GM19463 (cell line): Measurements from ENCODE around the gene HSP90AB1.

Source experiments
- ATAC-seq: cut with Tn5 transposase; IDR thresholded peaks from one replicate; pipeline ENCODE4 v1.9.1; 2021; ENCODE audit warnings: mild to moderate bottlenecking, moderate library complexity; ENCODE audit not compliant: unreplicated experiment

Gene HSP90AB1

GRCh38 chr6:44265722-44266233, 18.9 kb downstream of the HSP90AB1 start:
- no peak for ATAC-seq

DNA sequence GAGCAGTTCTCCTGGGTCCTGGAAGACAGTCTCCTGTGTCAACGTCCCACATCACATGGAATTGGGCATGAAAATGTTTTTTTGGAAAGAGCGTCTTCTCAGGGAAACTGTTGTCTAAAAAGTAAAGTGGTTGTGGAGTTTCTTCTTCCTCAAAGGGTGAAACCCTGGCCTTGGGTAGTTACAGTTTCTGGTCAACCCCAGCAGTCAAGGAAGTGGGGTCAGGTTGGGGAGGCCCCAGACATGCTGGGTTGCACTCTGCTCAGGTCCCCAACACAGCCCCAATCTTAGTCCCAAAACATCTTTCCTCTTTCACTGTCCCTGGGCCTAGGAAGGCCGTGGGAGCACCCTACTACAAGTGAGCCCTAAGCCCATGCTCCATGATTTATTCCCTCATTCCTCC, 19.4 kb downstream of the HSP90AB1 start:
- ATAC-seq, result no peak

- ATAC-seq, result no peak
Observed at GRCh38 chr6:44267252-44267651, 20.4 kb downstream of the HSP90AB1 start.

DNA sequence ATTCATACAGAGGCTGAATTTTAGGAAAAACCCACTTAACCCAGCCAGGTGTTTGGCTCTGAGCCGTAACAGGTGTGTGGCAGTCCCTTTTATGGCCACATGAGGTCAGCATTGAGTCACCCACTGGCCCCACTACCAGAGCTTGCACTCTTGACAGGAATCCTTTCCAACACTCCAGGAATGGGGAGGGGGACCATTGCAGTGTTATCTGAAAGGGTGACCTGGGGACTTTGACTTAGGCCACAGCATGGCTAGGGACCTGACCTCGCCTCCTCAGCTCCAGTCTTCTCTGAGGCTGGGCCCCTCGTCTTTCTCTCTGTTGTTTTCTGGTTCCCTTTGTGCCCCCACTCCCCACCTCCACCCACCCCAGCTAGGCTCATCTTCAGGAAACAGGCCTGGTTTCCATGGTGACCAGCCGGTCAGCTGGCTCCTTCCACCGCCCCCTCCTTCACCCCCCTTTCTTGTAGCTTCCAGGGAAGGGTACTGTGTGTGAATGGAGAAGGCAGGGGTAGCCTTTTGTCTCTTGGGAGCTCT, 21.3 kb downstream of the HSP90AB1 start:
- no peak for ATAC-seq

GRCh38 chr6:44269178-44269920, 22.4 kb downstream of the HSP90AB1 start:
- ATAC-seq, result no peak

GRCh38 chr6:44269921-44270525, 23.1 kb downstream of the HSP90AB1 start, which contains the start of gene TMEM151B:
TSS of gene TMEM151B (plus strand) at chr6:44270450. CDS start at chr6:44270743, 293 bp downstream.
- no peak for ATAC-seq

DNA sequence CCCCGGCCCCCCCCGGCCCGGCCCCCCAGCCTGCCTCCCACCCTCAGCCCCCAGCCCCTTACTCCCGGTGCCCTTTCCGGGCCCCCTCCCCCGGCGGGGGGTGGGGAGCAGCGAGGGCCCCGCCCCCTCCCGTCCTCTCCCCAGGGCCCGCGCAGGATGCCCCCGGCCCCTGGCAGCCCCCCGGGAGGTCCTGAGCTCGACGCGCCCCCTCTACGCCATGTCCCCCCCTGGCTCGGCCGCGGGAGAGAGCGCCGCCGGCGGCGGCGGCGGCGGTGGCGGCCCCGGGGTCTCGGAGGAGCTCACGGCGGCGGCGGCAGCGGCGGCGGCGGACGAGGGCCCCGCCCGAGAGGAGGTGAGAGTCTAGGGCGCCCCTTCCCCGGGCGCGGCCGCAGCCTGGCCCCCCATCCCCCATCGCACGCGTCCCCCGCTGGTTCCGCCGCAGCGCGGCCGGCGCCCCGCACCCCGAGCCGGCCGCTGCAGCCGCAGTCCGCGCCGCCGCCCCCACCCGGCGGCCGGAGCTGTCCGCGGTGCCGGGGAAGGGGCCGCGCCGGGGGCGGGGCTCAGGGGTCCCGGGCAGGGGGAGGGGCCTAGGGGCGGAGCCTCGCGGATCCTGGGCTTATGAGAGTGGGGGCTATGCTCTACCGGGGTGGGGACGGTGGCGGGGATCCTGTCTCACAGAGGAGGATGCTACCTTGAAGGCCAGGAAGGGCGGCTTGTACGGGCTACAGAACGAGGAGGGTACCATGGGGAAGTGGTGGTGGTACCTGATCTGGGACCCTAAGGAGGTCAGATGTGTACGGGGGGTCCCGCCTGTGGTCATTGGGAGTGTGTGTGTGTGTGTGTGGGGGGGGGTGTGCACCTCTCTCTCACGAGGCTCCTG, 23.9 kb downstream of the HSP90AB1 start:
- no peak for ATAC-seq

DNA sequence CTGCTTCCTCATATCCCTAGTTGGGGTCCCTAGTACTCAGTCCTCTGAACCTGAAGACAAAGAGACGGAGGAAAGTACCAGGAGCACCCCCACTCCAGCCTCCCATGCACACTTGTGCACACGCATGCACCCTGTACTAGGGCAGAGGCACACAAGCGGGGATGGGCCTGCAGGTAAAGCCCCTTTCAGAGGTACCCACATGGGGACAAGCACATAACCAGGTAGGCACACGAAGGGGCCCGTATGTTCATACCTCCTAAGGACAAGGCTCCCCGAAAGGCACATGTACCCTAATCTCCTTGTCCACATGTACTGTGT, 24.5 kb downstream of the HSP90AB1 start:
- no peak for ATAC-seq

- ATAC-seq, result no peak
Observed at GRCh38 chr6:44271914-44272313, 25.0 kb downstream of the HSP90AB1 start.

DNA sequence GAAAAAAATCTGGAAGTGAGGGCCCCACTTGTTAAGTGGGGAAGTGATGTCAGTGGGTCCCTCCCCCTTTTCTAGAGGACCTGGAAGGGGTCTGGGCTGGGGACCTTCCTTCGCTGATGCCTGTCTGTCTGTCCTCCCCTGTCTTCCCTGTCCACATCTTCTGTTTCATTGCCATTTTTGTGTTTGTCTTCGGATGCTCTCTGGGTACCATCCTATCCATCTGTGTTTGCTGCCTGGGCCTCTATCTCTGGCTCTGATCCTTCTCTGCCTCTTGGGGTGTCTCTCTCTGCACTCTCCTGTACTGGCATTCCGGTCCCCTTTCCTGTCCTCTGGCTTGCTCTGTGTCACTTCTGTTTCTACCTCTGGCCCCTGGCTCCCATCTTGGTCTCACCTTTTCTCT, 25.6 kb downstream of the HSP90AB1 start:
- ATAC-seq, result no peak

DNA sequence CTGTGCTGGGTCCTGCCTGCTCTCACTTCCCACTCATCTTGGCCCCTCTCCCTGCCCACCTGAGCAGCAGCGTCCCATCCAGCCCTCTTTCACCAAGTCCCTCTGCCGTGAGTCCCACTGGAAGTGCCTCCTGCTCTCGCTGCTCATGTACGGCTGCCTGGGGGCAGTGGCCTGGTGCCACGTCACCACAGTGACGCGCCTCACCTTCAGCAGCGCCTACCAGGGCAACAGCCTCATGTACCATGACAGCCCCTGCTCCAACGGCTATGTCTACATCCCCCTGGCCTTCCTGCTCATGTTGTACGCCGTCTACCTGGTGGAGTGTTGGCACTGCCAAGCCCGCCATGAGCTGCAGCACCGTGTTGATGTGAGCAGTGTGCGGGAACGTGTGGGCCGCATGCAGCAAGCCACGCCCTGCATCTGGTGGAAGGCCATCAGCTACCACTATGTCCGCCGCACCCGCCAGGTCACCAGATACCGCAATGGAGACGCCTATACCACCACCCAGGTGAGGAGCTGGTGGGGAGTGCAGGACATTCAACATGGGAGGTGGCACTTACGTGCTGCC, 26.2 kb downstream of the HSP90AB1 start:
- ATAC-seq, result no peak

- ATAC-seq, result no peak
Observed at GRCh38 chr6:44273617-44274016, 26.7 kb downstream of the HSP90AB1 start.

DNA sequence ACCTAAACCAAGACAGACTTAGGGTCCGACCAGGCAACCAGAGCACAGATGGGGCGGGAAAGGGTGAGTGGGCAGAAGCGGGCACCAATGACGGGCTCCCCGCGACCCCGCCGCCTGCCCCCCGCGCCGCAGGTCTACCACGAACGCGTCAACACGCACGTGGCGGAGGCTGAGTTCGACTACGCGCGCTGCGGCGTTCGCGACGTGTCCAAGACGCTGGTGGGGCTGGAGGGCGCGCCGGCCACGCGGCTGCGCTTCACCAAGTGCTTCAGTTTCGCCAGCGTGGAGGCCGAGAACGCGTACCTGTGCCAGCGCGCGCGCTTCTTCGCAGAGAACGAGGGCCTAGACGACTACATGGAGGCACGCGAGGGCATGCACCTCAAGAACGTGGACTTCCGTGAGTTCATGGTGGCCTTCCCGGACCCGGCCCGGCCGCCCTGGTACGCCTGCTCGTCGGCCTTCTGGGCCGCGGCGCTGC, 28.4 kb downstream of the HSP90AB1 start:
- no peak for ATAC-seq

DNA sequence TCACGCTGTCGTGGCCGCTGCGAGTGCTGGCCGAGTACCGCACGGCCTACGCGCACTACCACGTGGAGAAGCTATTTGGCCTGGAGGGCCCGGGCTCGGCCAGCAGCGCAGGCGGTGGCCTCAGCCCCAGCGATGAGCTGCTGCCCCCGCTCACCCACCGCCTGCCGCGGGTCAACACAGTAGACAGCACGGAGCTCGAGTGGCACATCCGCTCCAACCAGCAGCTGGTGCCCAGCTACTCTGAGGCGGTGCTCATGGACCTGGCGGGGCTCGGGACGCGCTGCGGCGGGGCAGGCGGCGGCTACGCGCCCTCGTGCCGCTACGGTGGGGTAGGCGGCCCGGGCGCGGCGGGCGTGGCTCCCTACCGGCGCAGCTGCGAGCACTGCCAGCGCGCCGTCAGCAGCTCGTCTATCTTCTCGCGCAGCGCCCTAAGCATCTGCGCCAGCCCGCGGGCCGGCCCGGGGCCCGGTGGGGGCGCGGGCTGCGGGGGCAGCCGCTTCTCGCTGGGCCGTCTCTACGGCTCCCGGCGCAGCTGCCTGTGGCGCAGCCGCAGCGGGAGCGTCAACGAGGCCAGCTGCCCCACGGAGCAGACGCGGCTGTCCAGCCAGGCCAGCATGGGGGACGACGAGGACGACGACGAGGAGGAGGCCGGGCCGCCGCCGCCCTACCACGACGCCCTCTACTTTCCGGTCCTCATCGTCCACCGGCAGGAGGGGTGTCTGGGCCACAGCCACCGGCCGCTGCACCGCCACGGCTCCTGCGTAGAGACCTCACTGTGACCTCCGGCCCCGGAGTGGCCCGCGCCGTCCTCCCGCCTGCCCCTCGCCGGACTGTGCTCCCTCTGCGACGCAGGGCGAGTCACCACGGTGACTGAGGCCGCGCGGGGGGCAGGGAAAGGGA, 29.1 kb downstream of the HSP90AB1 start:
- ATAC-seq, result no peak

GRCh38 chr6:44276667-44277640, 30.1 kb downstream of the HSP90AB1 start:
- ATAC-seq, result no peak

GRCh38 chr6:44277763-44278162, 30.9 kb downstream of the HSP90AB1 start:
- ATAC-seq, result no peak

DNA sequence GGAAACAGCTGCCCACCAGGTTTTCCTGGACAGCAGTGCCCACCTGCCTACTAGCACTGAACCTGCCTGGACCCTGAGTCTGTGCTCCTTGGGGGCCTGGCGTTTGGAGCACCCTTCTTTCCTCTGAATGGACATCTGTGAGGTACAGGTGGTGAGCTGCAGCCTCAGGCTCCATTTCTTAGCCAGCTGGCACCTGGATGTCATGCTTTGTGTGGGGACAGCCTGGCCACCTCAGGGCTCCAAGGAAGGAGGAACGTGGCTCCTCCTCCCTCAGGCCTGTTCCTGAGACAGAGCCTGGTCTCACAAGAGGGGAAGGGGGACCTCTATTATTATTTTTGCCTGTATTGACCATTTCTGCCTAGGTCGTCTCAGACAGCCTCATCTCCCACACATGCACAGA, 31.4 kb downstream of the HSP90AB1 start:
- ATAC-seq, result no peak
